Middle frontal gyrus (tissue), 1 donor: Measurements from ENCODE around the gene REXO4.
"Not testable (repeated sequence)": the region's sequence is repeated elsewhere in the genome, so short reads cannot be mapped to it uniquely, and the experiment has no call there.

ENCODE experiments used
- DNase-seq: peaks from one replicate; pipeline ENCODE4 v3.0.0-alpha.2; 2015; ENCODE audit warnings: low spot score; ENCODE audit errors: extremely low spot score

The REXO4 gene

DNA sequence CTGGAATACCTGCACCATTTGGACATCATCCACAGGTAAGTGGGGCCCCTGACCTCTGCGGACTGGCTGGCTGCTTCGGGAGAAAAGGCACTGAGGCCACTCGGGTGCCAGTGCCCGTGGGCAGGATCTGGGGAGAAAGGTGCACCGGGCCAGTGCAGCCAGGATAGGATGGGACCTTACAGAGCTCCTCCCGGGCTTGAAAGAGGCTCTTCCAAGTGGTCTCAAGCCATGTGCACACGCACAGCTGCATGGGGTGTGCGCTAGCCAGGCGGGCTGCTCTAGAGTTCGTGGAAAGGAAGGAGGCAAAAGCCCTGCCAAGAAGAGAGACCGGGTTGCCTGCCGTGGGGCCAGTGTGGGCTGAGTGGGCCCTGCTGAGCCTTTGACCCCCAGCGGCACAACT is 28.2 kb downstream of the REXO4 start:
- no peak for DNase-seq

DNA sequence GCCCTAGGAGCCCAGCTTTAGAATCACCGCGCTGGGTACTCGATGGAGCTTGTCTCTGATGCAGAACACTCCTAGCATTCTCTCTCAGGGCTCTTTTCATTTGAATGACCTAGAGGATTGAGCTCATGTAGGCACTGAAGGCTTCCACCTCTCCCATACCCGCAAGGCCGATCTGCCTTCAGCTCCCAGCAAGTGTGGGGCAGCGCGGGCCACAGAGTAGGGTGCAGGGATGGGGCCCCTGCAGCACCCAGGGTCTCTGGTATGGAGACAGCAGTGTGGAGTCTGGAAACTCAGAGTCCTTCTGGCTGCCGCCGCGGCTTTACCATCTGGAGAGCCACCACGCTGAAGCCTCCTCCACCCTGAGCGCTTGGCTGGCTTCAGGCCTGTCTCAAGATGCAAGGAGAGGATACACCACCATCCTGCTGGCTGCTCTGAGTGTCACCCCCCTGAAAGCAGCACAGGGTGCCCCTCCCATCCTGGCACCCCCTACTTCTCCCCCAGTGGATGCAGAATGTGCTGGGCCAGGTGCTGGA is 28.7 kb downstream of the REXO4 start:
- no peak for DNase-seq

DNA sequence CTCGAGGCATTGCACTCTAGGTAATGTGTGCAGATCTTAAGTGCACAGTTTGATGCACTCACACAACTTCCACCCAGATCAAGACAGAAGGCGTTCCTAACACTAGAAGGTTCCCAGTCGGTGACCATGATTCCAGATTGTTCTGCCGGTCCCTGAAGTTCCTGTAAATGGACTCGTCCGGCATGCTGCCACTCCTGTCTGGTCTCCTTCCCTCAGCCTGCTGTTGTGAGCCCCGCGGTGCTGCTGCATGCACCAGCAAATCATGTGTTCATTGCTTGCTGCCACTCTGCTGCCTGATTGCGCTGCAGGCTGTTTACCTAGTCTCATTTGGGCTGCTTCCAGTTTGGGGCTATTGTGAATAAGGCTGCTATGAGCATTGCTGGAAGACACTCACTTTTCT is 30.1 kb downstream of the REXO4 start:
- DNase-seq, result no peak

DNA sequence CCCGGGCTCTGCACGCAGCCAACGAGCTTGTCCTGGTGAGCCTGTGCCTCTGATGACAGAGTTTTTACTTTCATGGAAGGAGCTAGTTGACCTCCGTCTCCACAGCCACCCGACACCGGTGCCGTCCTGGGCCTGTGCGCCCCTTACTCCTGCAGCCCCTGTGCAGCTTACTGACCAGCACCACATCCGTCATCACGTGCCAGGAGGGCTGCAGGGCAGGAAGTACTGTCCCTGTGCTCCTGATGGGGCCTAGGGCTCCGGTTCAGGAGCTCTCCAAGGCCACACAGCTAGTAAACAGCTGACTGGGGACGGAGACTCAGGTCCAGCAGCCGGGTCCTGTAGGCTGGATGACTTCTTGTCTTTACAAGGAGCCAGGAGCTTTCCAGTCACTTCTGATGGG is 31.5 kb downstream of the REXO4 start:
- no peak for DNase-seq

DNA sequence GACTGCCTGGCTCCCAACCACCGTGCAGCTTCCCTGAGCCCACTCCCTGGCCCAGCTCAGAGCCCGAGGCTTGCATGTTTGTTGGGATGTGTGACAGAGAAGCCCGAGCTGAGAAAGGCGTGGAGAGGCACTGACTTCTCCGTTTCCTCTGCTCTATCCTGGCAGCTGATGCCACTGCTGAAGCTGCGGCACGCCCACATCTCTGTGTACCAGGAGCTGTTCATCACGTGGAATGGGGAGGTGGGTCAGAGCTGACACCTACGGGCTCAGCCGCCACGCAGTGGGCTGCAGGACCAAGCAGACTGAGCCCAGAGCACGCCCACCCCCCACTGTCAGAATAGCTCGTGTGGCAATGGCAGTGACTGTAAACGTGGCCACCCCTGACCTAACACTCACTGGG is 32.4 kb downstream of the REXO4 start:
- no peak for DNase-seq

DNA sequence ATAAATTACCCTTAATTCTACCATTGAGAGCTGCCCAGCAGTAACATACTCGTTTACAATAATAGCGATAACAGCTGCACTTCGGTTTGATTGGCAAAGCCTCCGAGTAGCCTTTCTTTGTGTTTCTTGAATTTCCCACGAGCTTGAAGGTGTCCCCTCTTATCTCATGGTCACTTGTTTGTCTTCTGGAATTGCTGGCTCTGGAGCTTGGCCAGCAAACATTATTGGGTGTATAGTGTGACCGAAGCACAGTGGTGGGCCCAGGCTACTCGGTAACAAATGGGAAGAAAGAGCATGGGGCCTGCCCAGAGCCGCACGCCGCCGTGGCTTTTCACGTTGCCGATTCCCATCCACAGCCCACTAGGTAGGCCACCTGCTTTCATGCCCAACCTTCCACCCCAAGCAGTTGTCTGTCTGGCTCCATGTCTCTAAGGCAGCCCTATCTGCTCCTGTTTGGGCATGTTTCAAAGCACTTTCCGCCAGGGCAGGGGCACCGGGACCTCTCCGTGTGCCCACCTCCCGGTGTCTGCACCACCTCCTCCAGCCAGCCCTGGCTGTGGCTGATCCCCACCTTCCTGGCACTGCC is 33.0 kb downstream of the REXO4 start:
- no peak for DNase-seq

DNA sequence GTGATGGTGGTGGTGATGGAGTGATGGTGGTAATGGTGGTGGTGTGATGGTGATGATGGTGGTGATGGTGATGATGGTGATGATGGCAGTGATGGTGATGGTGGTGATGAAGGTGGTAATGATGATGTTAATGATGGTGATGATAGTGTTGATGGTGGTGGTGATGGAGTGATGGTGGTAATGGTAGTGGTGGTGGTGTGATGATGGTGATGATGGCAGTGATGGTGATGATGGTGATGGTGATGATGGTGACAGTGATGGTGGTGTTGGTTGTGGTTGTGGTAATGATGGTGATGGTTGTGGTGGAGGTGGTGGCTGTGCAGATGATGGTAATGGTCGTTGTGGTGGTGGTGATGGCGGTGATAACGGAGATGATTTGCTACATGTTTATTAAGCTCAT is 34.4 kb downstream of the REXO4 start:
- no peak for DNase-seq

DNA sequence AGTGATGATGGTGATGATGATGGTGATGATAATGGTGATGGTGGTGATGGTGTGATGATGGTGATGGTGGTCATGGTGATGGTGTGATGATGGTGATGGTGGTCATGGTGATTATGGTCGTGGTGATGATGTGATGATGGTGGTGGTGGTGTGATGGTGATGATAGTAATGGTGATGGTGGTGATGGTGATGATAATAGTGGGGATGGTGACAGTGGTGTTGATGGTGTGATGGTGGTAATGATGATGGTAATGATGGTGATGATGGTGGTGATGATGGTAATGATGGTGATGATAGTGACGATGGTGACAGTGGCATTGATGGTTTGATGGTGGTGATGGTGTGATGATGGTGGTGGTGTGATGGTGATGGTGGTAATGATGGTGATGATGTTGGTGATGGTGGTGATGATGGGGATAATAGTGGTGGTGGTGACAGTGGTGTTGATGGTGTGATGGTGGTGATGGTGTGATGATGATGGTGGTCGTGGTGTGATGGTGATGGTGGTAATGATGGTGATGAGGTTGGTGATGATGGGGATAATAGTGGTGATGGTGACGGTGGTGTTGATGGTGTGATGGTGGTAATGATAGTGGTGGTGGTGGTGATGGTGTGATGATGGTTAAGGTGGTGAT is 35.2 kb downstream of the REXO4 start:
- no peak for DNase-seq

DNA sequence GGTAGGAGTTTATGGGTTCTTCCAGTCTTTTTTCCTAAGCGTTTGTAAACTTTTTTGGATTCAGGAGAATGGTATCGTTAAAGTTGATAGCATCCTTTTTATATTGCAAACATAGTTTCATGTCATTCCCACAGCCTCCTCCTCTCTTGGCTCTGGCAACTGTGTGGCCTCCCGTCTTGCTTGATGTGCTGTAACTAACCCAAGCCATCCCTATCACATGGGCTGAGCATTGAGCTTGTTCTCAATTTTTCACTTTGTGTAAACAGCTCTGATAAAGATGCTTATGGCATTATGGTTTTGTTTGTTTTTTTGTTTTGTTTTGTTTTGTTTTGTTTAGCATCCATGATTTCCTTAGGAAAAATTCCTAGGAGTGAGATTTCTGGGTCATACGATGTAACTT is 37.1 kb downstream of the REXO4 start:
- DNase-seq, result no peak

DNA sequence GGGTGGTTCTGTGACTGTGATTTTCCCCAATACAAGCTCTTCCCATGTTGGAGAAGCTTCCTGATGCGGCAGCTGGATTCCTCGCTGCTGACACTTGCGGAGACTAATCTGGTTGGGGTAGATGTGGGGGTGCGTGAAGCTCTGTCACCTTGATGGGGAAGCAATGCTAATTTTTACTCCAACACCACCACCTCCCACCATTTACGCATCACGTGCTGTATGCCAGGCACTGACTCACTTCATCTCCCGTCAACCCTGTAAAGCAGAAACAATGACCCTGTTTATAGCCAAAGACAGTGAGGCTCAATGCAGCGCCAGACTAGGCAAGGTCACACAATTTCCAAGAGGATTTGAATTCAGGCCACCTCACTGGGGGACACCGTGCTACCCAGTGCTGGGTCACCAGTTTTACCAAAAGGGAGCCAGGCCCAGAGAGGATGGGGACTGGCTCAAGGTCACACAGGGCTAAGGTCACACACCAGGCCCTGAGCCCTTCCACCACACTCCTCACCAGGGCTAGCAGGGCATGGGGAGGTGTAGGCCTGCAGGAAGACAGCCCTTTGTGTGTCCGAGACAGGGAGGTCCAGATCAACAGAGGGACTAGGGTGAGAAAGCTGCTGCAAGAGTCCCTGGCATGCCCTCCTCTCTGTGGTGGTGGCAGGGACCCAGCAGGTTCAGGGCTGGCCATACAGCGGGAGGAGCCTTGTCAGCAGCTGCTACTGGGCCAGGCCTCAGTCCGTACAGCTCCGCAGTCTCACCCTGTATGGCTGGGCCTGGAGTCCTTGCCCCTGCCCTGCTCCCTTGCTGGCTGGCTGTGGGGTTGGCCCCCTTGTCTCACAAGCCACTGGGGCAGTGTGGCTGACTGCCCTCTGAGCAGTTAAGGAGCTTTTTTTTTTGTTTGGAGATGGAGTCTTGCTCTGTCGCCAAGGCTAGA is 38.4 kb downstream of the REXO4 start:
- no peak for DNase-seq

DNA sequence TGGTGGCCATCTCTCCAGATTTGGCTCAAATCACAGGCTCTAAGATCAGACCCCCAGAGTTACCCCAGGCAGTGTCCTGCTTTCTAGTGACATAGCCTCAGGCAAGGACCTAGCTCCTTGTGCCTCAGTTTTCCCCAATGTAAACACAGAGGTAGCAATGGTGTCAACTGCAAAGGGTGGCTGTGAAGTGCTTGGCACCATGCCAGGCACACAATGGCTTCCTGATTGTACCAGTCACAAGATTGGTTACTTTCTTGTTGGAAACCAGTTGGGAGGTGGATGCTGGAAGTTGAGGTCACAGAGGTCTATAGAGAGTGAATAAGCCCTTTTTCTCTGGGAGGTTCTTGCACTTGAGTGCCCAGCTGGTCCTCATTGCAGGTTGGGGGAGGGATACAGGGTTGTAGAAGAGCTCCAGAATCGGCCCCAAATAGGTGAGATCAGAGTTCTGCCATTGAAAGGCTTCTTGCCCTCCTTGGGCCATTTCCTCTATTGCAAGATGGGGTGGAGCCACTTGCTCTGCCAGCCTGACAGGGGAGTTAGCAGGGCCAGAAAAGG is 39.3 kb downstream of the REXO4 start:
- DNase-seq, result no peak

DNA sequence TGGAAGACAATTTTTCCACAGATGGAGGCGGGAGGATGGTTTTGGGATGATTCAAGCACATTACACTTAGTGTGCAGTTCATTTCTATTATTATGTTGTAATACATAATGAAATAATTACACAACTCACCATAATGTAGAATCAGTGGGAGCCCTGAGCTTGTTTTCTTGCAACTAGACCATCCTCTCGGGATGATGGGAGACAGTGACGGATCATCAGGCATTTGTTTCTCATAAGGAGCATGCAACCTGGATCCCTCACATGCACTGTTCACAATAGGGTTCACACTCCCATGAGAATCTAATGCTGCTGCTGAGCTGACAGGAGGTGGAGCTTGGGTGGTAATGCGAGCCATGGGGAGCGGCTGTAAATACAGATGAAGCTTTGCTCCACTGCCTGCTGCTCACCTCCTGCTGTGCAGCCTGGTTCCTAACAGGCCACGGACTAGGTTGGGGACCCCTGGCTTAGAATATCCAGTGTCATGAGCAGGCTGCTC is 40.0 kb downstream of the REXO4 start:
- DNase-seq, result no peak

DNA sequence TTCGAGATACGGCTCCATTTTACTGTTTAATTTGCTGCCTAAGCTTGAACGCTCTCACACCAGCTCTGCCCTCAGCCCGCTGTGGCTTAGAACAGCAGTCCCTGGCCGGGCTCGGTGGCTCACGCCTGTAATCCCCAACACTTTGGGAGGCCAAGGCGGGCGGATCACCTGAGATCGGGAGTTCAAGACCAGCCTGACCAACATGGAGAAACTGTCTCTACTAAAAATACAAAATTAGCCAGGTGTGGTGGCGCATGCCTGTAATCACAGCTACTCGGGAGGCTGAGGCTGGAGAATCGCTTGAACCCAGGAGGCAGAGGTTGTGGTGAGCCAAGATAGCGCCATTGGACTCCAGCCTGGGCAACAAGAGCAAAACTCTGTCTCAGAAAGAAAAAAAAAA is 40.5 kb downstream of the REXO4 start:
- DNase-seq, result not testable (repeated sequence)

DNA sequence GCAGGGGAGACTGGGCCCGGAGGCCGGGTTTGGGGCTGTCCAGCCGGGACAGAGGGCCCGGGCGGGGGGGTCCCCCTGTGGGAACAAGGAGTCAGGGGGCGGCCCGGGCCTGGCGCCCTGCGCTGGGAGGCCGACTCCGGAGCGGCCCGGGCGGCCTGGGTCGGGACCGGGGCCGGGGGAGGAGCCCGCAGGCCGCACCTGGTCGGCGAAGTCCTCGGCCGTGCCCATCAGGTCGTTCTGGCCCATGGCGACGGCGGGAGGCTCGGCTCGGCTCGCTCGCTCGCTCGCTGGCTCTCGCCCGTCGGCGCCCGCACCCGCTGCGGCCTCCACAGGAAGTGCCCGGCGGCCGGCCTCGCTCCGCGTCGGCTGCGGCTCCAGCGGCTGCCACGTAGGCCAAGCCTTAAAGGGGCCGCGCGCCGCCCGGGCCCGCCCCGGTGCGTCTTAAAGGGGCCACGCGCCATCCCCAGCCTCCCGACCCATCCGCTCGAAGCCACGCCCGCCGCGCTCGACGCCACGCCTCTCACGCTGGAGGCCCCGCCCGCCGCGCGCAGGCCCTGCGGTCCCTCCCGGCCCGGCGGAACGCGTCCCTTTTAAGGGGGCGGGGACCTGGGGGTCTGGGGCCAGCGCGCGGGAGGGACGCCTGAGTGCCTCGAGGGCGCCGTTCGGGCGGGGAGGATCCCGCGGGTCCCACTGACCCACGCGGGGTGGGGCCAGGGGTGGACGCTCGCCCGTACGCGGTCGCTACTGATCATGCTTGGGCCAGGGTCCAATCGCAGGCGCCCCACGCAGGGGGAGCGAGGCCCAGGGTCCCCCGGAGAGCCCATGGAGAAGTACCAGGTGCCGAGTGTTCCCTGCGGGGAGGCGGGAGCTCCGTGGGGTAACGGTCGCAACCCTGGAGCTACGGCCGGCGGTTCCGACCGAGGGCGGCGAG is 41.8 kb downstream of the REXO4 start, which contains the start of the genes STKLD1 and SURF4:
Gene STKLD1, plus strand, starts transcription at position 643 of the 931 bp plus-strand sequence. Its CDS starts 108 bp downstream, at position 751.
Gene SURF4, minus strand, starts transcription at position 337 of the 931 bp plus-strand sequence. Its CDS starts 91 bp downstream, at position 246.
- DNase-seq, result peak; percentile 93

DNA sequence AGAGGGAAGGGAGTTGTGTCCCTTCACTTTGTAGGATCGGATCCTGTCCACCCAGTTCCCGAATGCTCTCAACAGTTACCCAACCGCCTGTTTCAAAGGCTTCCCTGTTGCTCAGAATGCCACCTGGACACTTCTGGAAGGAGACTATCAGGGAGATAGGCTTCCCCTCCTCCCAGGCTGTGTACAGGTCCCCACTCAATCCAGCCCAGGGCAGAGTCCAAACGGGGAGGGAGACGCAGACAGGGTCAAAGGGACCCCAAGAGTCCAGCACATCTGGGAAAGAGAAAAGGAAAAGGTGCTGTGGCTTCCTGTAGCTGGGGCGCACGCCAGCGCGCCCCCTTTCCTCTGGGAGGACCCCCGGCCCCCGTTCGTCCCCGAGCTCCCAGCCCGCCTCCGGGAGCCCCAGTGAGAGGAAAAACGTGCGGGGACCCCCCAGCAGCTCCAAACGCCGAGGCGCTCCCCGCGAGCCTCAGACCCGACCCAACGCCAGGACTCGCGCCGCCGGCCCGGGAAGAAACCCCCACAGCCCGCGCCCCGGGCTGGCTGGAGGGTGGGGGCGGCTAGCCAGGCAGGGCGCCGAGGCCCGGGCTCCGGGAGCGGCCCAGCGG is 42.6 kb downstream of the REXO4 start:
- no peak for DNase-seq

DNA sequence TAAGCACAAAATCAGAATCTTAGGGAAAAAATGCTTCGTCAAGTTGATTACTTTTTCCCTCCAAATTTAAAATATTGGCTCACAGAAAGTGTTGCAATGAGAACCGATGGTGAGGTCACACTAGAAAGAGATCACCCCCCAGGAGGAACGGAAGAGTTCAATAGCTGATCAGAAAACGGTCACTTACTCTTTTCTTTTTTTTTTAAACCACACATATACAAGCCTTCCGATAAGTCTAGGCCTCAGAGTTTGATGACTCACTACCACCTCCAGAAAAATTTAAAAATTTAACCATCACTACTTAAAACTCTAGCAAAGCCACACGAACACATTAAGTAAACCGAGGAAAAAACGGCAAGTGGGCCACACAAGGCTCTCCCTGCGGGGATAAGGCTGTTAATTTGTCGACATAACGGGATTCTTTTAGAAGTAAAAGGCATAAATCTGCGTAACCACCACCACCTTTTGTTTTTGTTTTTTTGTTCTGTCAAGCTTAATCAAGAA is 43.1 kb downstream of the REXO4 start:
- no peak for DNase-seq

DNA sequence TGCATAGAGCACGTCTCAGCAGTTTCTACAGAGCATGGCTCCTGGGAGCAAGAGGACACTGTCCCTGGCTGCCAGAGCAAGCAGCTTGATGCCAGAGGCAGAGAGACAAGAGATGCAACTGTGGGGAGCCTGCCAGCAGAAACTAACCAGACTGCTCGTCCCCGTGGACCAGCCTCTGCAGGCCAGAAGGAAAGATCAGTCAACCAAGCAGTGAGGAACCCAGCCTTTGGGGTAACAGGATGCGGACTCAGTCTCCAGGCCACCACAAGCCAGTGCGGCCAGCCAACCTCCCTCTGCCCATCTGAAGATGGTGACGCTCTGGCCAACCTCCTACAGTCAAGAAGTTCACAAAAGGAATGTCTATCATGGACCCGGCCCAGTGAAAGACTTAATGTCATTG is 45.7 kb downstream of the REXO4 start:
- no peak for DNase-seq

DNA sequence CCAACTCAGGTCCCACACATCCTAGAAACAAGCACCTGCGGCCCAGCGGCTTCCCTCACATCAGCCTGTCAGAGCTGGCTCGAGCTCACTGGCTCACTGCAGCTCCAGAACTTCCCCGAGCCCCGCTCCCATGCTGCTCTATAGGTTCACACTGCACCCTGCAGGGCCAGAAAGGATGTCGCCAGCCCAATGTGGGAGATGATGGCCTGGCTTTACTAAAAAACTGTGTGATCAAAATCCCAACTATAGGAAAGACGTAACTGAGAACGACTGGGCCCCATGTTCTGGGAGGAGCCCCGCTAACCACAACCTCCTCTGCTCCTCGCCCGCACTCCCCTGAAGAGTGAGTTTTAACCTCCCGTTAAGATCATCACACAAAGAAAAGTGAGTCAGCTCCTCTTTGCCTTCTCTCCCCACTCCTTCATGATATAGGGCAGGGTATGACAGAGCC is 46.5 kb downstream of the REXO4 start:
- no peak for DNase-seq

DNA sequence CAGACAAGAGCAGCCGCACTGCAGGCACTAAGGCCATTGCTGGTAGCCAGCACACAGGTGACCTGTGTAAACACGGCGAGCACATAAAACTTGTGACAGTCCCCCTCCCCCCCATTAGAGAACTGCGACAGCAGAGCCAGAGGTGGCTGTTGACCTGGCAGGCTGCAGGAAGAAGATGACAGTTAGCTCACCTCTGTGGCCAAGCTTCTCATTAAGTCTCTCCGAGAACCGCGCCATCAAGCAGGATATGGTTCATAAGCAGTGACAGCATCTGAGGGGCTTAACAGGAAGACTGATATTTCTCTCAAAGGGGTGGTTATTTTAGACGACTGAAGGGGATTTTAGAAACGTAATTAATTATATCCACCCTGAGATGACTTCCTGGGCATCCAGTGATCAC is 47.1 kb downstream of the REXO4 start:
- no peak for DNase-seq

DNA sequence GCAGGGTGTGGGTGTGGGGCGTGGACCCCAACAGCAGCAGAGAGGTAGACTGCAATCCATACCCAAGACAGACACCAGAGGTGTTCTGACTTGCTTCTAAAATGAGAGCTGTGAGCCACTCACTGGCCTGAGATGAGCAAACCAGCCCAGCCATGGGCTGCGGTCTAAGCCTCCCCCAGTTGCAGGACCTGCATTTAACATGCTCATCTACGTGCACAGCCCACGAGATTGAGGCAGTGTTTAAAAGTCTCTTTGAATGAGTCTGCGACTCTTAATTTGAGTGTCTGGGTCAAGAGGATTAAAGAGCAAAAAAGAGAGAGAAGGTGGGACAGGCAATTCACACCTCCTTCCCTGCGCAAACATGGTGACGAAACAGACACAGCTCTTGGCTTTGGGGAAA is 47.9 kb downstream of the REXO4 start:
- no peak for DNase-seq
